NCI-H226 (cell line): Measurements from ENCODE around the gene SYDE1.

ENCODE experiments used
- DNase-seq: peaks from one replicate; pipeline ENCODE4 v3.0.0-alpha.2; 2015

The SYDE1 gene

DNA sequence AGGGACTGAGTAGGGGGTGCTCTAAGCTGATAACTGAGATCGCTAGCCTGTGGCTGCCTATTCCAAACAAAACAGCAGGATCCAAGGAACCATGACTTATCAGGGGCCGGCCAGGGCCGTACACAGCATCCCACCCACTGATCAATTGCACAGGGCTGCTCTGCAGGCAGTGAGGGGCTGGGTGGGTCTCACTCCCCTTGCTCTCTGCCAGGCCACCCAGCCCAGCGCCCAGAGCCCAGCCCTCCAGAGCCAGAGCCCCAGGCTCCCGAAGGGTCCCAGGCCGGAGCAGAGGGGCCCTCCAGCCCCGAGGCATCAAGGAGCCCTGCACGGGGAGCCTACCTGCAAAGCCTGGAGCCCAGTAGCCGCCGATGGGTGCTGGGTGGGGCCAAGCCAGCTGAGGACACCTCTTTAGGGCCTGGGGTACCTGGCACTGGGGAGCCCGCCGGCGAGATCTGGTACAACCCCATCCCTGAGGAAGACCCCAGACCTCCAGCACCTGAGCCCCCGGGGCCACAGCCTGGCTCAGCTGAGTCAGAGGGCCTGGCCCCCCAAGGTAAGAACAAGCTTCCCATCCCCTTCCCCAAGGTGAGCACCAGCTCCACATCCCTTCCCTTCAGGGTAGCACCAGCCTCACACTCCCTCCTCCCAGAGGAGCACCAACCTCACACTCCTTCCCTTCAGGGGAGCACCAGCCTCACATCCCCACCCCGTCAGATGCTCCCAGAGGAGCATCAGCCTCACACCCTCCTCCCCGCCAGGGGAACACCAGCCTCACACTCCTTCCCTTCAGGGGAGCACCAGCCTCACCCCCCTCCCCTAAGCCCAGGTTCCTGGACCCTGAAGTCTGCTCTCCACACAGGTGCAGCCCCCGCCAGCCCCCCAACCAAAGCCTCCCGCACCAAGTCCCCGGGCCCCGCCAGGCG, 1.9 kb downstream of the SYDE1 start:
- DNase-seq = no peak

DNA sequence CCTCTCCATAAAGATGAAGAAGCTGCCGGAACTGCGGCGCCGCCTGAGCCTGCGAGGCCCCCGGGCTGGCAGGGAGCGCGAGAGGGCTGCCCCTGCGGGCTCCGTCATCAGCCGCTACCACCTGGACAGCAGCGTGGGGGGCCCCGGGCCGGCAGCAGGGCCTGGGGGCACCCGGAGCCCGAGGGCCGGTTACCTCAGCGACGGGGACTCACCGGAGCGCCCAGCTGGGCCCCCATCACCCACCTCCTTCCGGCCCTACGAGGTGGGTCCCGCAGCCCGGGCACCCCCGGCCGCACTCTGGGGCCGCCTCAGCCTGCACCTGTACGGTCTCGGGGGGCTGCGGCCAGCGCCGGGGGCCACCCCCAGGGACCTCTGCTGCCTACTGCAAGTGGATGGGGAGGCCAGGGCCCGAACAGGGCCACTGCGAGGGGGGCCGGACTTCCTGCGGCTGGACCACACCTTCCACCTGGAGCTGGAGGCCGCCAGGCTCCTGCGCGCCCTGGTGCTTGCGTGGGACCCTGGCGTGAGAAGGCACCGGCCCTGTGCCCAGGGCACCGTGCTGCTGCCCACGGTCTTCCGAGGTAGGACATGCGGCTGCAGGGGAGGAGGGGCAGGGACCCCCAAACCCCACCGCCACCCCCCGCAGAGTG, 2.7 kb downstream of the SYDE1 start:
- DNase-seq = no peak

DNA sequence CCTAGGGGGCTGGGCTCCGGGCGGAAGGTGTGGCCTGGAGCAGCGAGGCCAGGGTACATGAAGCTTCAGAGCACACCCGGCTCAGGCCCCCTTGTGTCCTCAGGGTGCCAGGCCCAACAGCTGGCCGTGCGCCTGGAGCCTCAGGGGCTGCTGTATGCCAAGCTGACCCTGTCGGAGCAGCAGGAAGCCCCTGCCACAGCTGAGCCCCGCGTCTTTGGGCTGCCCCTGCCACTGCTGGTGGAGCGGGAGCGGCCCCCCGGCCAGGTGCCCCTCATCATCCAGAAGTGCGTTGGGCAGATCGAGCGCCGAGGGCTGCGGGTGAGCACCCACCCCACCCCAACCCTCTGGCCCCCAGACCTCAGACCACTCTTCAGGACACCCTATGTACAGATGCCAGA, 3.2 kb downstream of the SYDE1 start:
- no peak for DNase-seq

DNA sequence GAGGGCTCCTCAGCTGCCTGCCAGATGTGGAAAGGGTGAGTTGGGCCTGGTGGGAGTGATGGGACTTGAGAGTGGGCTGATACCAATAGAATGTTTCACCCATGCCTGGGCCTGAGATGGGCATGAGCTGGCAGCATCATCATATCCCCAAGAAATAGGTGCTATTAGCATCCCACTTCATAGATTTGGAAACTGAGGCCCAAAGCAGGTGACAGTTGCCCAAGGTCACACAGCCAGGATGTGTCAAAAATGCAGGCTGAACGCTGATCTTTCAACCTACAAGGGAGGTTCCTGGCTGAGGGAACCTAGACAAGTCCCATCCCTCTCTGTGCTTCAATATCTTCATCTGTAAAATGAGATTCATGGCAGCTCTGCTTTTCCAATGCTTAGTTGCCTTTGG, 4.6 kb downstream of the SYDE1 start:
- DNase-seq = no peak

DNA sequence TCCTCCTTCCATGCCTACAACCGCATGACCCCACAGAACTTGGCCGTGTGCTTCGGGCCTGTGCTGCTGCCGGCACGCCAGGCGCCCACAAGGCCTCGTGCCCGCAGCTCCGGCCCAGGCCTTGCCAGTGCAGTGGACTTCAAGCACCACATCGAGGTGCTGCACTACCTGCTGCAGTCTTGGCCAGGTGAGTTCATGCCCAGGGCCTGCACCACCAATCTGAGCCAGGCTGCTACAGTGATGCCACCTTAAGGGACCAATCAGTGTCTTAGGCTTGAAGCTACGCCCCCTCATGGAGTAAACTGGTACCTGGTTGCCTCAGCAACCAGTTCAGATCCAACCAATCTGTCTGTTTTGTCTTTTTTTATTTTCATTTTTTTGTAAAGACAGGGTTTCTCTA, 5.2 kb downstream of the SYDE1 start:
- no peak for DNase-seq

DNA sequence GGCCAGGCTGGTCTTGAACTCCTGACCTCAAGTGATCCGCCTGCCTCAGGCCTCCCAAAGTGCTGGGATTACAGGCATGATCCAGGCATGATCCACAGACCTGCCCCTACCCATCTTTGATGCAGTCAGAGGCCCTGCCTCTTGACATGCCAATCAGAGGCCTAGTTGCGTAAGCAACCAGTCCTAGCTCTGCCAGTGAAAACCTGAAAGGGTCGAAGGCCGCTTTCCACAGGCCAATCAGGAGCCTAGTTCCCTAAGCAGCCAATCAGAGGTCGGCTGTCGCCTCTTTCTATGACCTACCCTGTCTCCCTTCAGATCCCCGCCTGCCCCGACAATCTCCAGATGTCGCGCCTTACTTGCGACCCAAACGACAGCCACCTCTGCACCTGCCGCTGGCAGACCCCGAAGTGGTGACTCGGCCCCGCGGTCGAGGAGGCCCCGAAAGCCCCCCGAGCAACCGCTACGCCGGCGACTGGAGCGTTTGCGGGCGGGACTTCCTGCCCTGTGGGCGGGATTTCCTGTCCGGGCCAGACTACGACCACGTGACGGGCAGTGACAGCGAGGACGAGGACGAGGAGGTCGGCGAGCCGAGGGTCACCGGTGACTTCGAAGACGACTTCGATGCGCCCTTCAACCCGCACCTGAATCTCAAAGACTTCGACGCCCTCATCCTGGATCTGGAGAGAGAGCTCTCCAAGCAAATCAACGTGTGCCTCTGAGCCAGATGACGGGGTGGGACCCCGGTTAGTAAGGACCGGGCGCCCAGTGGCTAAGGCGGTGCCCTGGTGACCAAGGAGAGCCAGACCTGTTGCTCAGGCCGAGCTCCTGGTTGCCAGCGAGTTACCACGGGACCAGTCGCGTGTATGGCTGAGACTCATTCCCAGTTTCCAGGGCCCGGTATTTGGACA, 6.3 kb downstream of the SYDE1 start:
- DNase-seq = no peak

DNA sequence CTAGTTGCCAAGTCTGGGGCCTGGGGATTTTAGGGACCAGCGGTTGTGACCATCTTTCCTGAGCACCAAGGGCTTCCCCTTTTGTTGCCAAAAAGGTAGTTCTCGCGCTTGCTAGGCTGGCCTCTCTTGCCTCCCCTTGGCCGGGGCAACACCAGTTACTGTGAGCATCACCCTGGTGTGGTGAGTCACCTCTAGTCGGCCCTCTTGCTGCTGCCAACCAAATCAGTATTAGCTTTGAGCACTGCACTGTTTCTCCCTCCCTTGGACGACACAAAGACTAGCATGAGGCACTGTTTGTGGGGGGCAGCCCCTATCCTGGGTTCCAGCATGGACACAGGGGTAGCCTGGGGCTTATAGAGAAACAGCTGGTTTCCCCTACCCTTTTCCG, 6.9 kb downstream of the SYDE1 start:
- no peak for DNase-seq

DNA sequence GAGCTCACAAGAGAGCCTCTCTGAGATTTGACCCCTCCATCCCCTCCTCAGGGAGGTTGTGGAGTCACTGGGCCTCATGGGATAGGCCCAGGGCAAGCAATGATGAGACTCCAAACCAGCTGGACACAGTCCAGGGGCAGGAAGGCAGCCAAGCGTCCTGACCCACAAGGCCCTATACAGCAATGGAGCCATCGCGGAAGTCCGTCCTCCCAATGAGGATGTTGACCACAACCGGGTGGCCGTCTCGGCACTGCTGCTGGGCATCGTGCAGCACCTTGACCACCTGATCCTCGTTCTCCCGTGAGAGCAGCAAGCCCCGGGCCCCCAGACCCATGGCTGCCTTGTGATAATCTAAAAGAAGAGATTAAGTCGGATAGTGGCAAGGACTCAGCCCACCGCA, 7.9 kb downstream of the SYDE1 start:
- no peak for DNase-seq

DNA sequence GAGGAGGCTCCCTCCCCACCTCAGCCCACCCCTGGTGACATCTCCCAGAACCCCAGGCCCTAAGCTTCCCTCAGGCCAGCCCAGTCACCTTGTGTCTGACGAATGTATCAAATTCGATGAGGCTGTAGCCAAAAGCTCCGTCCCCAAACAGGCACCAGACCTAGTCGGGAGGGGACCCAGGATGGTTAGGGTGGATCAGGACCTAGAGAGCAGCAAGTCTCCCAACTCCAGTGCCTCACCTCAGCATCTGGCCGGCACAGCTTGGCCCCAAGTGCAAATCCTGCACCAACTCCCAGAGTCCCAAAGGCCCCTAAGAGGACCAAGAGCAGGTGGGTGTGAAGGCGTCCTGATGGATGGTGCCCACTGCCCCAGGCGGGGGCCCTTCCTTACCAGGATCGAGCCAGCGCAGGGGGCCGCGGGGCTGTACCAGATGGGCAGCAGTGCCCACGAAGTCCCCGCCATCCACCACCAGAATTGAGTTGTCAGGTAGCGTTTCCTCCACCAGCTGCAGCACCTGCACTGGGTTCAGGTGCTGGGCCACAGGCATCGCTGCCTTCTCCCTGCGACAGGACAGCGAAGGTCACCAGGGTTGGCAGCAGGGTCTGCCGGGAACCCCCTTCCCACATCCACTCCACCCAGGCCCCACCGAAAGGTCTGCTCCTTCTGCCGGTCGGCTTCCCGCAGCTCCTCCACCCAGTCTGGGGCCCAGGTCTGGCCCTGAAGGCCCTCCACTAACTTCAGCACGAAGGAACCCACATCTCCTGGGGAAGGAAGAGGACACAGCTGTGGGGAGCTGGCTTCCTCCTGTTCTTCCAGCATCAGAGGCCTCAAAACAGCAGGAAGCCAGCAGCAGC, 8.8 kb downstream of the SYDE1 start:
- no peak for DNase-seq

DNA sequence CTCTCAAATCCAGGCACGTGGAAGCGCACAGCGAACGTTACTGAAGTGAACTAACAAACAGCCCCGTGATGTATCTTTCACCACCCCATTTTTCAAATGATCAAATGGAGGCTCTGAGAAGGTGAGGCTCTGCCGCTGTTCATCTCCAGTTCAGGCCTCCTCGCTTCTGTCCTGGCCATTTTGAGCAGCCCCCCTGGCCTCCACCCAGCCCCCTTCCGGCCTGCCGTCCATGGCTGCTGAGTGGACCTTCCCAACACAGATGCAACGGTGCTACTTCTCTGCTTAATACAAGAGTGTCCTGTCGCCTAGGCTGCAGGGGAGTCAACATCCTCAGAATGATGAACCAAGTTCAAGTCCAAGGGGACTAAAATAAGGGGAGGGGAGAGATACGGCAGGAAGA, 9.7 kb downstream of the SYDE1 start:
- DNase-seq = no peak

DNA sequence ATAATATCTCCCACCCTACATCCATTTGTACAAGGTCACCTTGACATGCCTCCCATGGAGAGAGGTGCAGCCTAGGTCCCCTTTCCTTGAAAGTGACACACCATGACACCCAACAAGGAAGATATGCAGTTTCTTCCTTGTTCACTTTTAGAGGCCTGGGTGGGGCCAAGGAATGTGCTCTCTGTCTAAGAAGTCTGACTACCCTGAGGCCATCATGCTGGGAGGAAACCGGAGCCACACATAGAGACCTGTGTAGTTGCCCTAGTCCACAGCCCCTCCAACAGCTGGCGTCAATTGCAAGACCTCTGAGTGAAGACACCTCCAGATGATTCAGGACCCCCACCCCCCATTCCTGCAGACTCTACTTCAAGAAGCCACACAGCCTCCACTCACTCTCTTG, 11.0 kb downstream of the SYDE1 start:
- no peak for DNase-seq

DNA sequence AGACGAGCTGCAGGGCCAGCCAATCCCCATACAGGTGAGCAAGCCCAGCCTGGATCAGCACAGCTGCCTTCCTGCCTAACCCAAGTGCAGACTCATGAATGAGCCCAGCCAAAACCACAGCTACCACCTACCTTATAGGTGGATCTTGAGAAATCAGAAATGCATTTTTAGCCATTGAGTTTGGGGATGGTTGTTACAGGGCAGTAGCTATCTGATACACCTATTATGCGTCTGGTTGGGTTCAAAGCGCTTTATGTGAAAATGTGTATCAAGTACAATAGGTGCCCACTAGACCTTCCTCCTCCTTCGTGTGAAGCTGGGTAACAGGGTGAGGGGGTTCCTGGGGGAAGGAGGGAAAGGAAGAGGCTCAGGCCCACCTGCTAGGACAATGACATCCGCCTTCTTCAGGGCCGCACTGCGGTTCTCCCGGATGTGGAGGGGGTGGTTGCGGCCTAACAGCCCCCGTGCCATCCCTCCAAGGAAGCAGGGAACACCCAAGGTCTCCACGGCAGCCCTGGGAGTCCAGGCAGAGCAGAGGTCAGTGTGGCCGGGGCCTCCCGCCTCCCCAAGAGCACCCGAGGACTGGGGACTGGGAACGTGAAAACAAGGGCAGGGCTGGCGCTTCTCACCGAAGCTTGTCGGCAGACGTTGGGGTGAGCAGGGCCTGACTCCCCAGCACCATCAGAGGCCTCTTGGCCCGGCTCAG, 11.7 kb downstream of the SYDE1 start:
- DNase-seq = no peak

DNA sequence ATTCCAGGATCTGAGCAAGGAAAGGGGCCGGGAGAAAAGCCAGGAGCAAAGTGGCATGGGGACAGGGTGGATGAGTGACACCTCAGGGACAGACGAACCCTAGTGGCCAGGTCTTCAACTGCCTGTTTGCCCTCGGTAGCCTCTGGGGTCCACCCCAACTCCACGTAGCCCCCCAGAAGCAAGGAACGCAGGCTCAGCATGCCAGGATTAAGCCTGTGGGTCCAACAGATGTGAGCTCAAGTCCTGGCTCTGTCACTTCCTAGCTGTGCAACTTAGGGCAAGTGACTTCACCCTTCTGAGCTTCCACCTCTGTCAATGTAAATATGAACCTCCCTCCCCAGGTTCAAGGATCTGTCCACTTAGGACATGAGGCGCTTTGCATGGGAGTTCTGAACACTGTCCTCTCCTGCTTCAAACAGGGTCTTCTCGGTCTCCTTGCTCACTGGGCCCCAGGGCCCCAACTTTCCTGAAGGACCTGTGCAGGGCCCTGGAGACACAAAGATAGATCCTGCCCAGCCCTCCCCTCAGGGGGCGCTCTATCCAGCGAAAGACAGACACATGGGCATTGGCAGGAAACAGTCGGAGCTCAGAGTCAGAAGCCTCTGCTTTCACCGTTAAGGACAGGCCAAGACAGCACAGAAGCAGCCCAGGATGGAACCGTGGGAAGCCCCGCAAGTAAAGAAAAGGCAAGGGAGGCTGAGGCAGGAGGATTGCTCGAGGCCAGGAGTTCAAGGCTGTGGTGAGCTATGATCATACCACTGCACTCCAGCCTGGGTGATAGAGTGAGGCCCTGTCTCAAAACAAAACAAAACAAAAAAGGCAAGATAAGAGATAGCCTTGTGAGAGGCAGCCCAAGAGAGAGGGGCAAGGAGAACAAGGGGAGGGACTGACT, 13.2 kb downstream of the SYDE1 start:
- no peak for DNase-seq

DNA sequence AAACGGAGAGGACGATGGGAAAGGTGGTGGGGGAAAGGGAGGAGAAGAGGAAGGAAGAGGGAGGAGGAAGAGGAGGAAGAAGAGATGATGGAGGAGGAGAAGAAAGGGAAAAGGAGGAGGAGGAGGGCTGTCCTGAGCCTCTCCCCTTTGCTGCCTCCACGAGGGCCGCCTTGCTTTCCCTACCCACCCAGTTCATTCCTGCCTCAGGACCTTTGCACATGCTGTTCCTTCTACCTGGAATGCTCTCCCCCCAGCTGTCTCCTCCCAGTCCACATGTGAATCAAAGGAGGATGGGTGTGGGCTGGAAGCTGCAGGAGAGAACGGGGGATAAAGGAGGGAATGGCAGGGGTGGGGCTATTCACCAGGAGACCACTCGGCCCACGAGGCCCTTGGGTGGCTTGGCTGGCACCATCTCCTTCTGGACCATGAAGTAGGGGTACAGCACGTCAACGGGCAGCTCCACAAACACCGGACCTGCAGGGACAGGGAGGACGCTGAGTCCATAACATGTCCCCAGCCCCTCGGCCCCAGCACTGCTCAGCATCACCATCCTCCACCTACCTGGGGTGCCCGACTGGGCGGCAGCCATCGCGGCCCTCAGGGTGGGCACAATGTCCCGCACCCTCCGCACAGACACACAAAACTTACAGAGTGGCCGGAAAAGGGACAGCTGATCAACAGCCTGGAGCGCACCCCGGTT, 15.3 kb downstream of the SYDE1 start:
- no peak for DNase-seq

DNA sequence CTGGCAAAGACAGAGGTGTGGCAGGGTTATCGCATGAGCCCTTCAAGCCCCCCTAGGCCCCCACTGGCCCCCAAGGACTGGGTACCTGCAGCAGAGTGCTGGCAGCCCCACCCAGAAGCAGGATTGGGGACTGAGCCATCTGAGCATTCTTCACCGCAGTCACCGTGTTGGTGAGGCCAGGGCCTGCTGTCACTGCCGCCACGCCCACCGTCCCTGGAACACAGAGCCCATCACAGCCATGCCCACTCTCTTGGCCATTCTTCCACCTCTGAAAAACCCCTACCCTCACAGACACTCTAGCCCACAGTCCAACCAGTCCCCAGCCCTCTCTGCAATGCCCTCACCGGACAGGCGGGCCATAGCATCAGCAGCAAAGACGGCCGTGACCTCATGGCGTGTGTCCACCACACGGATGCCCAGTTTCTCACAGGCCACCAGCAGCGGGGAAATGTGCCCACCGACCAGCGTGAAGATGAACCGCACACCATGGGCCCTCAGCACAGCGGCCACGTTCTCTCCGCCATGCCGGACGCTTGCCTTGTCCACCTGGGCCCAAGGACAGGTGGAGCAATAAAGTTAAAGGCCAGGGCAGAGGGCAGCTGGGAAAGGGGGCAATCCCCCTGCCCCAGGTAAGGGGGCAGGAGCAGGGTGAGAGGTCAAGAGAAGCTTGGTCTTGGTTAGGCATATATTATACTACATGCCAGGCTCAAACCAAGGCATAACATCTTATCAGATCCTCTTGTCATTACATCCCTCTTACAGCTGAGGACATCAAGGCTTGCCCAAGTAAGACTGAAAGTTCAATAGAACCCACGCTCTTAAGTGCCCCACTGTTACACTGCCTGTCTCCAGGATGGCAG, 16.1 kb downstream of the SYDE1 start:
- DNase-seq = no peak

DNA sequence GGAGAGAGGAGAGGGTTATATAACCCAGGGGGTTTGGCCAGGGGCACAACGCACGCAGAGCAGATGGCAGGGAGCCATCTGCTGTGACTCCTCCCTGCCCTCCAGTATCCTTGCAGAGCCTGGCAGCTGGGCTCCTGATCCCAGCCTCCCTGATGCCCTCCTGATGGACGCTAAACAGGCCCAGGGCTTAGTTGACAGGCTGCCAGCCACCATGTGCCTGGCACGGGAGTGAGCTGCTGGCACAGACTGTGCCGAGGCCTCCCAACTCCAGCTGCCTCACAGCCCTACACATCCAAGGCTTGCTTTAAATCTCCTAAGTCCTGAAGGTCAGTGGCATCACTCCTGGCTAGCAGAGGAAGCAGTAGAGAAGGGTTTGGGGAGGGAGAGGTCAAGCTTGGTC, 16.7 kb downstream of the SYDE1 start:
- DNase-seq = no peak

DNA sequence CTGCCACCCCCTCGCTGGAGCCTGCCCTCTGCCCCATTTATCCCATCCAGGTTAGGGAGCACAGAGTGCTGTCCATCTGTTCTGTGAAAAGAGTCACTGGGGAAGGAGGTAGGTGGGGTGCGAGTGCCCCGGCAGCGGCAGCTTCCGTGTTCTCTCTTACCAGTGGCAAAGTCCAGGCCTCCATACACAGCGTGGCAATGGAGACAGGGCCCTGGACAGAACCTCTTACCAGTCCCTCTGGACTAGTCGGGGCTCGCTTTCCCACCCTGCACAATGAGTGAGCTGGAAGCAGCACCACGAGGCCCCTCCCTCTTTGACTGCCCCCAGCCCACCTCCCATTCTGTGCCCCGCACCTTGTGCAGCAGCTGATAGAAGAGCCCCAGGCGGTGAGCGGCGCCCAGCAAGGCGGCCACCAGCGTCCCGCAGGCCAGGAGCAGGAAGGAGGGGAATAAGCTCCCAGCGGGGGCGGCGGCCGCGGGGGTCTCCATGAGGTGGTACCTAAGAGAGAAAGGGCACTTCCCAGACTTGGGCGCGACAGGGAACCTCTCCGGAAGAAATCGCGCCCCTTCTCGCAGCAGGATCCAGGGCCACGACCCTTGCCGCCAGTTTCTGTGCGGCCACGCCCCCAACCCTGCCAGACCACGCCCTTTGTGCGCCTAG, 17.5 kb downstream of the SYDE1 start:
- DNase-seq = no peak

DNA sequence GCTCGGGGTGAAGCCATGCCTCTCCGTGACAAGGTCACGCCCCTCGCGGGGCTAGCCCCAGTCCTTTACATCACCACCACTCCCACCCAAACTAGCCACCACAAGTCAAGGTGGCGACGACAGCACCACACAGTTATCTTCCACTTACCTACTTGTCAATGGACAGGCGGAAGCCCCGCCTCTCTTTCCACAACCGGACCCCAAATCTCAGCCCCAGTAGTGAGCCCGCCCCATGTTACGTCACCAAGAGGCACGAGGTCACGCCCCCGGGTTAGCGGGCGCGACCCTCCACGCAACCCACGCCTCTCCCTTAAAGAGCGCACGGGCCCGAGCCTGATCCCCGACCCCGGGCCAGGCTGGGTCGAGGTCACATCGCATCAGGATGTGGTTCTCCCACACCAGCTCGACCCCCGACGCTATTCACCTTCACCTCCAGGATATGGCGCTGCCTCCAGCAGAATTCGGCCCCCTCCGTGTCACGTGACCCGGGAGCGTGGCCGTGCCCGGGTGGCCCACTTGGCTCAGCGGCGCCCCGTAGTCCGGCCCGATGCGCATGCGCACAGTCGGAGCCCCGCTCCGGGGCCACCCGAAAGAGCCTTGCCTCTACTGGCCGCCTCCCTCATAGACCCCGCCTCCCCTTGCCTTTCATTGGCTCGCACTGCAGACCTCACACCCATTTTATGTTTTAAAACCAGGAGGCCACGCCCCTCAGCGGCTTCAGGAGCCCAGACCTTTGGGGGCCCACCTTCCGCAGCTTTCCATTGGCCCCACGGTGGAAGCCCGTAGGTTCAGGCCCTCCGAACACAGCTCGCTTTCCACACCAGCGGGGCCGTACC, 18.2 kb downstream of the SYDE1 start:
- peak; percentile 97 for DNase-seq
